Fibroblast of the aortic adventitia (primary cell): ENCODE results near the gene DNAH10. TPM values are rescaled to one million over a fixed set of nuclear protein-coding genes. Genes with fewer than 3 reads are reported as not detected.

Experiments used
- DNase-seq: peaks from one replicate; pipeline ENCODE4 v3.0.0-alpha.2; 2010; ENCODE audit warnings: low read depth
- H3K4me3 ChIP-seq: 2 replicates; pipeline ENCODE4 v1.5.1; 2011; ENCODE audit warnings: low read depth, mild to moderate bottlenecking, control low read depth, low read length, moderate library complexity
- total RNA-seq: library from RNA; depleted of rRNA; stranded (reverse); fragments of >200 nt; gene quantifications from 2 replicates; pipeline ENCODE4 v1.2.3, GENCODE V29; 2012; ENCODE audit warnings: low replicate concordance
- TF ChIP-seq, protein P1 (sequence below): IDR thresholded peaks from 2 replicates; pipeline ENCODE4 v1.5.1; 2011; ENCODE audit warnings: mild to moderate bottlenecking, low read length, control low read depth, inconsistent platforms; ENCODE audit not compliant: insufficient read depth

The DNAH10 gene
- total RNA-seq, 1 donor, result 0.18 TPM

DNA sequence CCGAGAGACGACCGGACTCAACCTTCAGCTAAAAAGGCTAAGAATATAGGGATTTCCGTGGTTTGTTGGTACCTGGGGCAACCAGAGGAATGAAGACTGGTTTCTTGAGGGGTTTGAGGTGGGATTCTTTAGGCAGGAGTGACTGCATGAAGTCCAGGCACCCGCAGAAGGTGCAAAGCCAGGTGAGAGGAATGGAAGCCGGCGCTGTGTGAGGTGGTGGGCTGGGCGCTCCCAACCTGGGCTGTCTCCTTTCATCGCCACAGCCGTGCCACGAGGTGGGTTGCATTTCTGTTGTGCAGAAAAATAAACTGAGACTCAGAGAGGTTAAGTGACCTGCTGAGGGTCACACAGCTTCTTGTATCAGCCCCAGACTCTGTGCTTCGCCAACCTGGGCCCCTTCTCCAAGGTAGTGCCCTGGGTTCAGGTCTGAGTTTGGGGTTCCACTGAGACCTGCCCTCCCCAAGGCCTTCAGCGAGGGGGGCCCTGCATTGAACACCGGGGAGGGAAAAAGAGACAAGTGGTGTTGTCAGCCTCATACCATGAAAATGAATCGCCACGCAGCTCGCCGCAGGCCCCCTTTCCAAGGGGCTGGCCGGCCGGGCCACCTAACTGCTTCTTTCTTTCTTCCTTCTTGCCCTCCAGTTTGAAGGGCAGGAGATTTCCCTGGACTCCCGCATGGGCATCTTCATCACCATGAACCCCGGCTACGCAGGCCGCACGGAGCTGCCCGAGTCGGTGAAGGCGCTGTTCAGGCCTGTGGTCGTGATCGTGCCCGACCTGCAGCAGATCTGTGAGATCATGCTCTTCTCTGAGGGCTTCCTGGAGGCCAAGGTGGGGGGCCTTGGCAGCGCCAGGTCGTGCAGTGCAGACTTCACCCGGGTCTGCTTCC is 88.4 kb downstream of the DNAH10 start:
- no peak for DNase-seq
- H3K4me3 ChIP-seq, result no peak overlapping the region
- TF ChIP-seq, protein P1, sequence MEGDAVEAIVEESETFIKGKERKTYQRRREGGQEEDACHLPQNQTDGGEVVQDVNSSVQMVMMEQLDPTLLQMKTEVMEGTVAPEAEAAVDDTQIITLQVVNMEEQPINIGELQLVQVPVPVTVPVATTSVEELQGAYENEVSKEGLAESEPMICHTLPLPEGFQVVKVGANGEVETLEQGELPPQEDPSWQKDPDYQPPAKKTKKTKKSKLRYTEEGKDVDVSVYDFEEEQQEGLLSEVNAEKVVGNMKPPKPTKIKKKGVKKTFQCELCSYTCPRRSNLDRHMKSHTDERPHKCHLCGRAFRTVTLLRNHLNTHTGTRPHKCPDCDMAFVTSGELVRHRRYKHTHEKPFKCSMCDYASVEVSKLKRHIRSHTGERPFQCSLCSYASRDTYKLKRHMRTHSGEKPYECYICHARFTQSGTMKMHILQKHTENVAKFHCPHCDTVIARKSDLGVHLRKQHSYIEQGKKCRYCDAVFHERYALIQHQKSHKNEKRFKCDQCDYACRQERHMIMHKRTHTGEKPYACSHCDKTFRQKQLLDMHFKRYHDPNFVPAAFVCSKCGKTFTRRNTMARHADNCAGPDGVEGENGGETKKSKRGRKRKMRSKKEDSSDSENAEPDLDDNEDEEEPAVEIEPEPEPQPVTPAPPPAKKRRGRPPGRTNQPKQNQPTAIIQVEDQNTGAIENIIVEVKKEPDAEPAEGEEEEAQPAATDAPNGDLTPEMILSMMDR, result no peak

DNA sequence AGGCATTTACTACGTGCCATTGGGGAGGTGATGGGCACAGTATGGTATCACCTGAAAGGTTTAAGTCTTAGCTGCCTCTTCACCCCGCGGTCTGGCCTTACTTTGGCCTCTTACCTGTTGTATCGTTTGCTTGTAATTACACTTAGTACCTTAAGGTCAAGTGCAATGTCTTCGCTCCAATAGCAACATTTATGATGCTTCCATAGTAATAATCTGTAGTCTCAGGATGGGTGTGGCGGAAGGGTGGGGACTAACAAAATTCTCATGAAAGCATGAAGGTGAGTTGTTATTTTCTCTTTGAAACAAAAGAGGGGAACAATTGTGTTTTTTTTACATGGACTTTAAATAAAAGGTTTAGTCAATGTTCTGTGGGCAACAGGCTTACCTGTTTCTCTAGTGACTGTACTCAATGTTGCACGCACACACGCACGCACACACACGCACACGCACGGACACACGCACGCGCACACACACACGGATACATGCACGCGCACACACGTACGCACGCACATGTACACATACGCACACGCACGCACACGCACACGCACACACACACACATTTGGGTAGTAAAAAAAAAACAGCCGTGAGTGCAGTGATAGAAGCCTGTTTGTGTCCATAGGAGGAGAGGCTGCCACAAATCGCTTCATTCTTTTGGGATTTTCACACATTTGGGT is 91.4 kb downstream of the DNAH10 start:
- H3K4me3 ChIP-seq, result no peak overlapping the region
- no peak for DNase-seq

DNA sequence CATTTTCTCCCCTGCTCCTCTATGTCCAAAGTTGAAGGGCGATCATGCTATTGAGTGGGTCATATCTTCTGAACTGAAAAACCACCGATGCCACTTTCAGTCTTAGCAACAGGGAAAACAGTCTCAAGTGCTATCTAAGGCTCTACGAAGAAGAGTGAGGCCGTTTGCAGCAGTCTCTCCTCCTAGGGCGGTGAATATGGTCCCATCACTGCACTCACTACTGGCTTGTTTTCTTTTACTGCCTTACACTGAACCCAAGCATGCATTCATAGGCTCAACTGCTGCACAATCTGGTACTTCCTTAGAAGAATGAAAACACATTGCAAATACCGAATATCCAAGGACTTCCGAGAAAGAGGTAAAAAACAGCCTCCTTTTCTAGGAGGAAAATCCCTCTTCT is 92.1 kb downstream of the DNAH10 start:
- TF ChIP-seq, protein P1, result no peak
- DNase-seq, result no peak
- H3K4me3 ChIP-seq, result no peak overlapping the region

More for the DNA sequence above, 91.4 kb downstream of the DNAH10 start:
- TF ChIP-seq, protein P1, result no peak

DNA sequence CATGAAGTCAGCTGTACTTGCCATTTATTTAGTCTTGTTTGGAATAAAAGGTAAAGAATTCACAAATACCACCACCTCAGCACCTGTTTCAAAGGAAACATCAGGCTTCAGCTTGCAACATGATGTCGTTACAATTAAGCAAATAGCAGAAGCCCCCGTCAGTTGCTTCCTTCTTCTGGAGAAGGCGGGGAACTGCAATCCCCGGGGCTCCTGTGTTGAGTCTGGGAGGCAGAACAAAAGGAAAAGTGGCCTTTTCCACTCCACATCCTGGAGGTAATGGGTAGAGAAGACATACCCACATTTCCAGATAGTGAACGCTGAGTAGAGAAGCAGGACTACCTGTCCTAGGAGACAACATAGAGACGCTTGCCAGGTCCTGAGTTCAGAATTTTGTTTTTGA is 92.8 kb downstream of the DNAH10 start:
- TF ChIP-seq, protein P1, result no peak
- no peak overlapping the region for H3K4me3 ChIP-seq
- no peak for DNase-seq

DNA sequence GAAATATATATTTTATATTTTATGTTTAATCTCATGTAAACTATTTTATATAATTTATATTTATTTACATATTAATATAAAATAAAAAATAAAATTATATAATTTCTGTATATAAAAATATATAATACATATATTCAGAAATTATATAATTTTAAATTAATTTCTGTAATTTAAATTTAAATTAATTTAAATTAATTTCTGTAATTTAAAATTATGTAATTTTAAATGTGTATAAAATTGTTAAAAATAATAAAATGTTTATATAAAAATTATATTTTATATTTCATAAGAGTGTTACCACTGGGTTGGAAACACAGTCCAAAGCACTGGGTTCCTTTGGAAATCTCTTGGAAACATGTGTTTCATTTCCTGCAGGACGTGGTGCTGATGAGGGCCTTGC is 94.6 kb downstream of the DNAH10 start:
- H3K4me3 ChIP-seq, result no peak overlapping the region
- TF ChIP-seq, protein P1, result no peak
- DNase-seq, result no peak

DNA sequence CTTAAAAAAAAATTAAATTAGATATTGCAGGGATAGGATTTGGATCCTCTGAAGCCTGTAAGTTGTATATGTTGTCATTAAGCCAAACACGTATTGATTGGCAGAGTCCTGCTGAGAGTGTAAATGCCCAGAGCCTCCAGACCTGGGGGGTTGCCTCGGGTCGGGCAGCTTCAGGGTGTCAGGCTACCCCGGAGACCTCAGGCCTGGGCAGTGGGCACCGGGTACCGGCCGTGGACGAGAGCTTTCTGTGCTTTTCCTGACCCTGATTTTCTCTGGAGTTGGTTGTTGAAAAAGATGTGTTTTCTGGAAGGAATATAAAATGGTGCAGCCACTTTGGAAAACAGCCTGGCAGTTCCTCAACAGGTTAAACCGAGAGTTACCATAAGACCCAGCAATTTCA is 96.1 kb downstream of the DNAH10 start:
- TF ChIP-seq, protein P1, result no peak
- DNase-seq, result no peak
- no peak overlapping the region for H3K4me3 ChIP-seq
